Caco-2 (cell line): ENCODE data around the gene ZFAND2B. TPM values are rescaled to one million over a fixed set of nuclear protein-coding genes. Genes with fewer than 3 reads are reported as not detected.

Source experiments
- BruUV-seq: library from RNA; stranded (reverse); fragments of 400-500 nt; replicated peaks from 2 replicates; lab custom pipeline; 2021; lab: Mats Ljungman, UMichigan
- CTCF ChIA-PET: fragments of 300-600 bp; sonication (Branson Sonifier 250); formaldehyde crosslinking; loops from one replicate; lab custom pipeline; 2022; ENCODE audit warnings: antibody characterized with exemption; lab: Charles Lee
- POLR2A ChIA-PET: fragments of 300-600 bp; sonication (Branson Sonifier 250); formaldehyde crosslinking; loops from one replicate; lab custom pipeline; 2022; ENCODE audit warnings: antibody characterized with exemption; lab: Charles Lee
- DNase-seq, 2 experiments: peaks; one replicate each; pipeline versions ENCODE4 v3.0.0 to v3.0.0-alpha.2; 2020 to 2022
- H3K27me3 ChIP-seq: replicated peaks from 2 replicates; pipeline ENCODE4 v1.6.0; 2011; ENCODE audit warnings: low read length; ENCODE audit not compliant: control insufficient read depth, insufficient read depth
- H3K36me3 ChIP-seq: 2 replicates; pipeline ENCODE4 v1.5.1; 2011; ENCODE audit warnings: low read length; ENCODE audit not compliant: control insufficient read depth, insufficient read depth
- H3K4me1 ChIP-seq: fragments of 250-450 bp; sonication (Bioruptor Pico); 2 replicates; pipeline ENCODE4 v1.5.1; 2020; ENCODE audit warnings: mild to moderate bottlenecking
- H3K4me3 ChIP-seq: 2 replicates; pipeline ENCODE4 v1.5.1; 2011; ENCODE audit warnings: low read depth, mild to moderate bottlenecking, control low read depth, low read length
- H3K9me3 ChIP-seq: fragments of 250-450 bp; sonication (Bioruptor Pico); 2 replicates; pipeline ENCODE4 v1.5.1; 2020; ENCODE audit warnings: mild to moderate bottlenecking, moderate library complexity
- H3K27ac Mint-ChIP-seq: one replicate; pipeline ENCODE4 v1.8.0; 2022; ENCODE audit warnings: mixed read lengths; ENCODE audit not compliant: unreplicated experiment
- H3K27me3 Mint-ChIP-seq: one replicate; pipeline ENCODE4 v1.8.0; 2022; ENCODE audit warnings: mixed read lengths; ENCODE audit not compliant: insufficient read depth, unreplicated experiment
- H3K36me3 Mint-ChIP-seq: one replicate; pipeline ENCODE4 v1.8.0; 2022; ENCODE audit warnings: mild to moderate bottlenecking, mixed read lengths; ENCODE audit not compliant: insufficient read depth, unreplicated experiment
- H3K4me1 Mint-ChIP-seq: one replicate; pipeline ENCODE4 v1.8.0; 2022; ENCODE audit warnings: low read depth, mixed read lengths; ENCODE audit not compliant: unreplicated experiment
- H3K4me3 Mint-ChIP-seq: one replicate; pipeline ENCODE4 v1.8.0; 2022; ENCODE audit warnings: mild to moderate bottlenecking, moderate library complexity, mixed read lengths; ENCODE audit not compliant: unreplicated experiment
- H3K9me3 Mint-ChIP-seq: one replicate; pipeline ENCODE4 v1.8.0; 2022; ENCODE audit warnings: mixed read lengths; ENCODE audit not compliant: unreplicated experiment
- intact Hi-C: fragments of 100-400 bp; cut with micrococcal nuclease; formaldehyde crosslinking; loops from one replicate; pipeline ENCODE4 v1.10.0; 2022; ENCODE audit not compliant: unreplicated experiment
- total RNA-seq: library from RNA; stranded (reverse); gene quantifications from 2 replicates; pipeline ENCODE4 v1.2.3, GENCODE V29; 2022
- TF ChIP-seq, protein P1 (sequence below), 2 experiments: fragments of 200-600 bp in 1 of 2; IDR thresholded peaks; 1 replicate in 1 of 2; 2 replicates in 1 of 2; pipeline versions ENCODE4 v1.5.1 to v1.8.0; 2011 to 2022; ENCODE audit warnings: antibody characterized with exemption in 1 of 2, control low read depth in 1 of 2, inconsistent platforms in 1 of 2, low read depth in 1 of 2, low read length in 1 of 2, mild to moderate bottlenecking in 1 of 2, moderate library complexity in 1 of 2; ENCODE audit not compliant: insufficient read depth in 1 of 2, severe bottlenecking in 1 of 2, unreplicated experiment in 1 of 2

ZFAND2B gene
- total RNA-seq, 1 experiment from 2014 or later, result 41.8 TPM

DNA sequence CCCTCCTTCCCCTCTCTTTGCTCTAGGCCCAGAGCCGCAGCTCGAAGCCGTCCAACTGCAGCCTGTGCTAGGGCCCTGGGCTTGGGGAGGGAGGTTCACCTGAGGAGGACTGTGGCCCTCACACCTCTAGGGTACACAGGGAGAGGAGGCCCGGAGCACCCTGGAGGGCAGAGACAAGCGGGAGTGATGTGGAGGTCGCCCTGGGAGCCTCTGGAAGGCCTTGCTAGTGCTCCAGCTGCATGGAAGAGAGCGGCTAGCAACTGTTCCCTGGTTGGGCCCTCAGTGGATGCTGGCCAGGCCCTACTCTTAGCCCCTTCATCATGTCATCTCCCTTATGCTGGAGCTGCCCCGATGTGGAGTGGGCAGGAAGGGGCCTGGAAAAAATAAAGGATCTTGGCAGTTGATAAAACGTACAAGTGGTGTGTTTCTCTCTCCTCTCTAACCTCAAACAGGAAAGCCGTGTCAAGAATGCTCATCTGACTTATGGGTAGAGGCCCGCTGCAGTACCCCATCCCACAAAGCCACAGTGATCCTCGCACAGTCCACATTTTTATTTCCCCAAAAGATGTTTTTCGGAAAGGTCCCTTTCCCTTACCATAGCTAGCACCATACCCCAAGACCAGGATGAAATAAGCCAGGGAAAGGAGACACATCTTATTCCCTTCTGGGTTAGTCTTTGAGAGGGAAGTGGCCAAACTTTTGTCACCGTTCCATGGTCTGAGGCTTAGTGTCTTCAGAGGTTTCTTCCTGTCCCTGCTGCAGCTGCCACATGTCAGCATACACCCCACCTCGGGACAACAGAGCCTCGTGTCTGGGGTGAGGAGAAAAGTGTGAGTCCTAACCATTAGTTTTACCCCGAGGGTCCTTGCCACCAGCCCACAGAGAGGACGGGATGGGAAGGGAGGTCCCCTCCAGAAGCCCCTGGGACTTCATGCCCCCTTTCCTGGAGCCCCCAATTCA is 2.9 kb downstream of the ZFAND2B start:
- Histone ChIP-seq H3K4me1 (peaks cover 8% of the 10 kb centered on the region), H3K9me3 (no peaks in the 10 kb centered on the region), H3K27me3 (no peaks in the 10 kb centered on the region), H3K36me3 (peaks cover 20% of the 10 kb centered on the region), H3K4me3 (no peak overlapping the region)
- no peak for DNase-seq
- CTCF ChIA-PET, result no interaction called here
- POLR2A ChIA-PET, result no interaction called here
- Mint-ChIP-seq H3K4me3 (no peak overlapping the region), H3K27ac (peak overlapping the region; percentile 59), H3K4me1 (peaks cover 5% of the 10 kb centered on the region), H3K9me3 (no peaks in the 10 kb centered on the region), H3K27me3 (no peaks in the 10 kb centered on the region), H3K36me3 (peaks cover 62% of the 10 kb centered on the region)
- TF ChIP-seq, protein P1, sequence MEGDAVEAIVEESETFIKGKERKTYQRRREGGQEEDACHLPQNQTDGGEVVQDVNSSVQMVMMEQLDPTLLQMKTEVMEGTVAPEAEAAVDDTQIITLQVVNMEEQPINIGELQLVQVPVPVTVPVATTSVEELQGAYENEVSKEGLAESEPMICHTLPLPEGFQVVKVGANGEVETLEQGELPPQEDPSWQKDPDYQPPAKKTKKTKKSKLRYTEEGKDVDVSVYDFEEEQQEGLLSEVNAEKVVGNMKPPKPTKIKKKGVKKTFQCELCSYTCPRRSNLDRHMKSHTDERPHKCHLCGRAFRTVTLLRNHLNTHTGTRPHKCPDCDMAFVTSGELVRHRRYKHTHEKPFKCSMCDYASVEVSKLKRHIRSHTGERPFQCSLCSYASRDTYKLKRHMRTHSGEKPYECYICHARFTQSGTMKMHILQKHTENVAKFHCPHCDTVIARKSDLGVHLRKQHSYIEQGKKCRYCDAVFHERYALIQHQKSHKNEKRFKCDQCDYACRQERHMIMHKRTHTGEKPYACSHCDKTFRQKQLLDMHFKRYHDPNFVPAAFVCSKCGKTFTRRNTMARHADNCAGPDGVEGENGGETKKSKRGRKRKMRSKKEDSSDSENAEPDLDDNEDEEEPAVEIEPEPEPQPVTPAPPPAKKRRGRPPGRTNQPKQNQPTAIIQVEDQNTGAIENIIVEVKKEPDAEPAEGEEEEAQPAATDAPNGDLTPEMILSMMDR (IDR thresholded peaks at IDR 0.05; ENCODE audit: insufficient read depth in 1 of 2, low read depth in 1 of 2, low read length in 1 of 2, severe bottlenecking in 1 of 2, unreplicated experiment in 1 of 2), result no peak
- intact Hi-C loops, result no loop called here
- no TSS peak for BruUV-seq

DNA sequence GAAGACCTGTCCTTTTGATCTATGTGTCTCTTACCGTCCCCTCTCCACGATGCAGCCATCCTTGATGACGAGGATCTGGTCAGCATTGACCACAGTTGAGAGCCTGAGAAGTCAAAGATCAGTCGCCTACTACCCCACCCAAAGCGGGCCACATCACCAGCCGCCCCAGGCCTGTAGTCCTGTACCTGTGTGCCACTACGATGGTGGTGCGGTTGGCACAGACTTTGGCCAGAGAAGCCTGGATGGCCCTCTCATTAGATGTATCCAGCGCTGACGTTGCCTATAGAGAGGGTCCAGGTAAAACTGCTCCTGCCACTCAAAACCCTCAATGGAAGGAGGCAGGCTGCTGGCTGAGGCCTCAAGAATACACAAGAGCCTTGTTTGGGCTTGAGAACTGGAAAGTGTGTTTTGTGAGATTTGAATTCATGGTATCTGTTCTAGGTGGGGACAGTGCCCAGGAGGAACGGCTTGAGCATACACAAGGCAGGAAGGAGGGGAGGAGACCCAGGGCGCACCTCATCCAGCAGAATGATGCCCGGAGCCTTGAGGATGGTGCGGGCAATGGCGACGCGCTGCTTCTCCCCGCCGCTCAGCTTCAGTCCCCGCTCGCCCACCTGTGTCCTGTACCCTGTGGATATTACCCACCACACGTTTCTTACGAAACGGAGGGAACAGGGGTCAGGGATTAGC is 3.8 kb downstream of the ZFAND2B start:
- Histone ChIP-seq H3K4me1 (peaks cover 8% of the 10 kb centered on the region), H3K9me3 (no peaks in the 10 kb centered on the region), H3K4me3 (no peak overlapping the region), H3K27me3 (no peaks in the 10 kb centered on the region), H3K36me3 (peaks cover 21% of the 10 kb centered on the region)
- POLR2A ChIA-PET, result no interaction called here
- Mint-ChIP-seq H3K9me3 (no peaks in the 10 kb centered on the region), H3K27me3 (no peaks in the 10 kb centered on the region), H3K36me3 (peaks cover 60% of the 10 kb centered on the region), H3K4me1 (peaks cover 5% of the 10 kb centered on the region), H3K27ac (no peak overlapping the region), H3K4me3 (no peak overlapping the region)
- CTCF ChIA-PET, result no interaction called here
- BruUV-seq, result no TSS peak
- intact Hi-C loops, result no loop called here
- TF ChIP-seq, protein P1 (IDR thresholded peaks at IDR 0.05; ENCODE audit: insufficient read depth in 1 of 2, low read depth in 1 of 2, low read length in 1 of 2, severe bottlenecking in 1 of 2, unreplicated experiment in 1 of 2), result no peak
- no peak for DNase-seq

DNA sequence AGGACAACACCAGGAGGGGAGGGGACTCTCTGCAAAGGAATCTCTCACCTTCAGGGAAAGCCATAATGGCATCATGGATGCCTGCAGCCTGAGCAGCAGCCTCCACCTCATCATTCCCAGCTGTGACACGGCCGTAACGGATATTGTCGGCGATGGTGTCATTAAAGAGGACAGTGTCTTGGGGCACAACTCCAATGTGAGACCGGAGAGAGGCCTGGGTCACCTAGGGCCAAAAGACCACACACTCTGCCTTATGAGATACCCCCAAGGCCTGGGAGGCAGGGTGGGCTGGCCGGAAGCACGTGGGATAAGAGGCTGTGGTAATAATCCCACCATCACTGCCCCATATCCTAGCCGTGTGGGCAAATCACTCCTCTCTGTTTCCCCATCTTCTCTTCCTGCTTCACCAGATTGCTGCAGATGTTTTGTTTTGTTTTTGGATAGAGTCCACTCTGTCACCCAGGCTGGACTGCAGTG is 4.3 kb downstream of the ZFAND2B start:
- no TSS peak for BruUV-seq
- Histone ChIP-seq H3K9me3 (no peaks in the 10 kb centered on the region), H3K4me3 (no peak overlapping the region), H3K36me3 (peaks cover 21% of the 10 kb centered on the region), H3K4me1 (peaks cover 8% of the 10 kb centered on the region), H3K27me3 (no peaks in the 10 kb centered on the region)
- Mint-ChIP-seq H3K9me3 (no peaks in the 10 kb centered on the region), H3K4me3 (no peak overlapping the region), H3K4me1 (peaks cover 5% of the 10 kb centered on the region), H3K27ac (no peak overlapping the region), H3K36me3 (peaks cover 61% of the 10 kb centered on the region), H3K27me3 (no peaks in the 10 kb centered on the region)
- POLR2A ChIA-PET, result interaction anchor here (0.6 kb wide), 1 partner anchor 39 kb away, joined by 4 read pairs; no protein-coding TSS in a partner anchor
- intact Hi-C loops, result loop anchor here (1.0 kb wide), 1 partner anchor 51 kb away; the partner anchor contains the start of gene NHEJ1
- CTCF ChIA-PET, result interaction anchor here (0.5 kb wide), 1 partner anchor 84 kb away, joined by 3 read pairs; no protein-coding TSS in a partner anchor
- TF ChIP-seq, protein P1 (IDR thresholded peaks at IDR 0.05; ENCODE audit: insufficient read depth in 1 of 2, low read depth in 1 of 2, low read length in 1 of 2, severe bottlenecking in 1 of 2, unreplicated experiment in 1 of 2), result no peak
- no peak for DNase-seq
